ENCODE data around the gene PCDHGA8.

- TF ChIP-seq CTCF (IDR thresholded peaks at IDR 0.05; ENCODE audit: low read depth, low read length, missing input control) (no peak), GABPA (IDR thresholded peaks at IDR 0.05 in 1 of 2, conservative IDR thresholded peaks at IDR 0.05 in 1 of 2) (no peak), YY1 (IDR thresholded peaks at IDR 0.05) (no peak), HNF4A (conservative IDR thresholded peaks at IDR 0.05) (no peak), TAF1 (conservative IDR thresholded peaks at IDR 0.05) (no peak), MAX (IDR thresholded peaks at IDR 0.05) (no peak), REST (IDR thresholded peaks at IDR 0.05) (no peak), ATF3 (IDR thresholded peaks at IDR 0.05) (no peak), RAD21 (IDR thresholded peaks at IDR 0.05) (no peak), FOXA1 (IDR thresholded peaks at IDR 0.05) (no peak), EGR1 (IDR thresholded peaks at IDR 0.05; ENCODE audit: low read depth in 2 of 2) (no peak), JUND (IDR thresholded peaks at IDR 0.05) (no peak), SP1 (IDR thresholded peaks at IDR 0.05) (no peak), NR2F2 (IDR thresholded peaks at IDR 0.05) (no peak)
These were observed 7.8 kb upstream of the PCDHGA8 start for GRCh38 chr5:141384471-141385267.

Measured in liver (tissue), 3 donors.